Heart right ventricle (tissue), 16 donors: Measurements from ENCODE around the gene RPS3A. TPM values are rescaled to one million over a fixed set of nuclear protein-coding genes. Genes with fewer than 3 reads are reported as not detected.
A peak's percentile ranks its signal among the peaks of the same experiment; 100 is the strongest.

ENCODE experiments used
- ATAC-seq, 8 donors: fragments of 200-7000 bp; cut with Tn5 transposase; one replicate each; pipeline ENCODE4 v1.9.1; 2020; ENCODE audit warnings: mild to moderate bottlenecking in 8 of 8, moderate library complexity in 8 of 8, moderate number of reproducible peaks in 1 of 8
- DNase-seq, 2 donors: peaks; one replicate each; pipeline ENCODE4 v3.0.0-alpha.2; 2020
- H3K27ac ChIP-seq, 10 donors: fragments of 200-600 bp; sonication (generic) in 2 of 10; one replicate each; pipeline versions ENCODE4 v1.5.0 to v1.8.0; 2020 to 2022; ENCODE audit warnings: mild to moderate bottlenecking in 3 of 10
- H3K27me3 ChIP-seq, 7 donors: fragments of 200-600 bp; one replicate each; pipeline ENCODE4 v1.8.0; 2021 to 2022; ENCODE audit warnings: mild to moderate bottlenecking in 2 of 7
- H3K36me3 ChIP-seq, 9 donors: fragments of 200-600 bp; sonication (generic) in 1 of 9; one replicate each; pipeline versions ENCODE4 v1.5.0 to v1.8.0; 2020 to 2022; ENCODE audit warnings: mild to moderate bottlenecking in 2 of 9
- H3K4me1 ChIP-seq, 9 donors: fragments of 200-600 bp; sonication (generic) in 1 of 9; one replicate each; pipeline versions ENCODE4 v1.5.0 to v1.8.0; 2020 to 2022; ENCODE audit warnings: mild to moderate bottlenecking in 4 of 9
- H3K4me3 ChIP-seq, 10 donors: fragments of 200-600 bp; sonication (generic) in 2 of 10; one replicate each; pipeline versions ENCODE4 v1.5.0 to v1.8.0; 2020 to 2022; ENCODE audit warnings: mild to moderate bottlenecking in 7 of 10, moderate library complexity in 2 of 10
- H3K9me3 ChIP-seq, 11 donors: fragments of 200-600 bp in 10 of 11; sonication (generic) in 2 of 11; one replicate each; pipeline versions ENCODE4 v1.5.0 to v1.8.0; 2013 to 2022; ENCODE audit warnings: mild to moderate bottlenecking in 2 of 11, control low read depth in 1 of 11, moderate library complexity in 1 of 11
- WGBS, 2 donors: extraction: QIAGEN DNeasy Blood & Tissue Kit; methylation state at CpG; one replicate each; pipeline ENCODE4 v1.1.7; 2013; ENCODE audit warnings: inconsistent platforms in 1 of 2; 5-methylcytosine and 5-hydroxymethylcytosine counted together
- intact Hi-C, 10 donors: fragments of 100-400 bp; cut with DNase I; formaldehyde crosslinking; loops; one replicate each; pipeline versions ENCODE4 v1.11.1 to v1.14.2; 2022
- polyA plus RNA-seq, 2 donors: library from polyadenylated mRNA; stranded (reverse); fragments of 200-250 nt; gene quantifications; one replicate each; pipeline ENCODE4 v1.2.3, GENCODE V29; 2013
- total RNA-seq, 10 donors: library from RNA; stranded (reverse); fragmentation: NEBNext Ultra II Directional in 3 of 10; extraction: Animal tissue kit (Norgen Biotek cat#: 25700) in 3 of 10; gene quantifications; one replicate each; pipeline versions ENCODE4 v1.2.1 to v1.2.4, GENCODE V29; 2021 to 2023
- TF ChIP-seq, protein P1 (sequence below), 9 donors: fragments of 200-600 bp; sonication (generic) in 2 of 9; IDR thresholded peaks; one replicate each; pipeline versions ENCODE4 v1.5.0 to v1.8.0; 2021 to 2022; ENCODE audit warnings: antibody characterized with exemption in 9 of 9, mild to moderate bottlenecking in 5 of 9, moderate library complexity in 1 of 9
- donor health status: Arrhythmogenic right ventricular cardiomyopathy.
- donor health status: ischemic (EF 13 %, LVEDD 7.1; RV severe dilation, severe dysfunction).
- donor health status: healthy with polysubstance abuse.
- donor health status: DM: no; HTN: yes; CAD: no.
- donor health status: DM: no; HTN: no; CAD: no.
- donor health status: ischemic (EF 25% LVEDD 6.9; RV normal size, moderate dysfunction).
- donor health status: ischemic (EF 25% LVEDD 5.7; RV mildly dilated, moderate dysfunction).
- donor health status: healthy.
- donor health status: DM: yes; HTN: yes; CAD: no.
- donor health status: Ischemic cardiomyopathy.
- donor health status: ischemic (EF 35%, LVEDD 5.7; RV mildly dilated, moderate dysfunction).
- donor health status: nonischemic (EF 11% LVEDD 7.7; RV severe dilation, severe dysfunction).
- donor health status: DM: yes; HTN: yes; CAD: no.
- donor health status: PGD.
- donor health status: ischemic (EF 29% LVEDD 5.4; RV normal size, mild dysfunction).
- donor health status: nonischemic (EF 23%, LVEDD 6.1; RV moderate dilation, normal function).

Gene RPS3A
- total and polyA plus RNA-seq, 12 donors: 716 to 2,252 (median 881) TPM

DNA sequence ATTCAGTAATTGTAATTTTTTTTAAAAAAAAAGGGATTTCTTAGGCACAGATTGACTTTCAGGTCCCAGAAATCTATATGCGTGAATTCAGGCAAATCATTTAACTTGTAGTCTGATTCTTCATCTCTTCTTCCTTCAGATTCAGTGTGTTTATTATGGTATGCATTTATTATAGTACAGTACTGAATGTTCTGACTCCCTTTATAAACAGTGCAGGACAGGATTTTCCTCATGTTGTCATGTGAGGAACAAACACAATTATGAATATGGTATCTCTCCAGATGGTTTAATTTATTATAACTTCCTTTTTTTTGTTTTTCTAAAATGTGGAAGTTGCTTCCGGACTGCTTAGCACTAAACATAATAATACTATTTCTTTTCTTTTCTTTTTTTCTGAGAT, 54.2 kb downstream of the RPS3A start:
- ATAC-seq (peak in 1 of 8 donors; percentile 44), DNase-seq (no peak)
- peaks cover 0 to 4% (median 0%) of the 10 kb centered on the region in 11 donors for H3K9me3 ChIP-seq
- H3K36me3 ChIP-seq: peaks cover 0 to 69% (median 17%) of the 10 kb centered on the region in 9 donors
- H3K27me3 ChIP-seq: no peaks in the 10 kb centered on the region
- WGBS, 2 donors: 85 to 88% methylated on average over 2 of the region's 2 CpGs
- no peak overlapping the region for H3K27ac ChIP-seq
- intact Hi-C loops: no loop called here
- TF ChIP-seq, protein P1, sequence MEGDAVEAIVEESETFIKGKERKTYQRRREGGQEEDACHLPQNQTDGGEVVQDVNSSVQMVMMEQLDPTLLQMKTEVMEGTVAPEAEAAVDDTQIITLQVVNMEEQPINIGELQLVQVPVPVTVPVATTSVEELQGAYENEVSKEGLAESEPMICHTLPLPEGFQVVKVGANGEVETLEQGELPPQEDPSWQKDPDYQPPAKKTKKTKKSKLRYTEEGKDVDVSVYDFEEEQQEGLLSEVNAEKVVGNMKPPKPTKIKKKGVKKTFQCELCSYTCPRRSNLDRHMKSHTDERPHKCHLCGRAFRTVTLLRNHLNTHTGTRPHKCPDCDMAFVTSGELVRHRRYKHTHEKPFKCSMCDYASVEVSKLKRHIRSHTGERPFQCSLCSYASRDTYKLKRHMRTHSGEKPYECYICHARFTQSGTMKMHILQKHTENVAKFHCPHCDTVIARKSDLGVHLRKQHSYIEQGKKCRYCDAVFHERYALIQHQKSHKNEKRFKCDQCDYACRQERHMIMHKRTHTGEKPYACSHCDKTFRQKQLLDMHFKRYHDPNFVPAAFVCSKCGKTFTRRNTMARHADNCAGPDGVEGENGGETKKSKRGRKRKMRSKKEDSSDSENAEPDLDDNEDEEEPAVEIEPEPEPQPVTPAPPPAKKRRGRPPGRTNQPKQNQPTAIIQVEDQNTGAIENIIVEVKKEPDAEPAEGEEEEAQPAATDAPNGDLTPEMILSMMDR (IDR thresholded peaks at IDR 0.05): no peak
- no peak overlapping the region for H3K4me3 ChIP-seq
- no peaks in the 10 kb centered on the region for H3K4me1 ChIP-seq

Other genes starting within 250 kb of the RPS3A start
- gene LRBA, start 84.3 kb upstream of the RPS3A start, total RNA-seq: 10 to 100 TPM; 15.2 to 31.2 (median 25.8) TPM
- gene LRBA, start 84.3 kb upstream of the RPS3A start, polyA plus RNA-seq: 1 to 10 TPM; 6.2 to 7.1 TPM
- gene PRSS48, start 177.5 kb downstream of the RPS3A start, total RNA-seq: not detected
- gene PRSS48, start 177.5 kb downstream of the RPS3A start, polyA plus RNA-seq: not detected
- 100 to 1,000 TPM in 9 of 10 donors, 10 to 100 TPM in 1; 97.4 to 175 (median 123) TPM for gene SH3D19, start 226.0 kb downstream of the RPS3A start, total RNA-seq
- gene SH3D19, start 226.0 kb downstream of the RPS3A start, polyA plus RNA-seq: 10 to 100 TPM; 32.4 to 71.8 TPM